ENCODE measurements around the gene MYH16. TPM values are rescaled to one million over a fixed set of nuclear protein-coding genes. Genes with fewer than 3 reads are reported as not detected.

The MYH16 gene
- total and polyA plus RNA-seq, 9 of the 15 experiments (the other 6 are each of a cell fraction or from before 2014, with no cell fraction given) = 0.09 TPM; not detected in 8

DNA sequence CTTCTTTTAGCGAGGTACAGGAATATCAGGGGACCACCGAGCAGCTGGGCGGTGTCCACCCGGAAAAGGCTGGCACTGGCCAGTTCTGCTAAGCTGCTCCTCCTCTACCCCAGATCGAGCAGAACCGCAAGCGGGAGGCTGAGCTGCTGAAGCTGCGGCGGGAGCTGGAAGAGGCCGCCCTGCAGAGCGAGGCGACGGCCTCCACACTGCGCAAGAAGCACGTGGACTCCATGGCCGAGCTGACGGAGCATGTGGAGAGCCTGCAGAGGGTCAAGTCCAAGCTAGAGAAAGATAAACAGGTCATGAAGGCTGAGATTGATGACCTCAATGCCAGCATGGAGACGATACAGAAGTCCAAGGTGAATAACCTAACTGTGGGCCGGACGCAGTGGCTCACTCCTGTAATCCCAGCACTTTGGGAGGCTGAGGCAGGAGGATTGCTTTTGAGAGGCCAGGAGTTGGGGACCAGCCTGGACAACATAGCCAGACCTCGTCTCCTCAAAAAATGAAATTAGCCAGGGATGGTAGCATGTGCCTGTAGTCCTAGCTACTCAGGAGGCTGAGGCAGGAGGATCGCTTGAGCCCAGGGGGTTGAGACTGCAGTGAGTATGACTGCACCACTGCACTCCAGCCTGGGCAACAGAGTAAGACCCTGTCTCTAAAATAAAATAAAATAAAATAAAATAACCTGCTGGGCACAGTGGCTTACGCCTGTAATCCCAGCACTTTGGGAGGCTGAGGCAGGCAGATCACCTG is 15.3 kb downstream of the MYH16 start (continued):
- TF ChIP-seq MGA (IDR thresholded peaks at IDR 0.05) (0 out of 2 replicates have a peak, but pooled peaks have one; percentile 45), RBM25 (IDR thresholded peaks at IDR 0.05; ENCODE audit: low read depth, low read length, severe bottlenecking) (peak; percentile 13), ZNF121 (CRISPR knock-in tag; conservative IDR thresholded peaks at IDR 0.05) (peak; percentile 62)
- TF ChIP-seq, protein P1, sequence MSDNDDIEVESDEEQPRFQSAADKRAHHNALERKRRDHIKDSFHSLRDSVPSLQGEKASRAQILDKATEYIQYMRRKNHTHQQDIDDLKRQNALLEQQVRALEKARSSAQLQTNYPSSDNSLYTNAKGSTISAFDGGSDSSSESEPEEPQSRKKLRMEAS (CRISPR knock-in tag; IDR thresholded peaks at IDR 0.05) = peak; percentile 52
- TF ChIP-seq, protein P2, sequence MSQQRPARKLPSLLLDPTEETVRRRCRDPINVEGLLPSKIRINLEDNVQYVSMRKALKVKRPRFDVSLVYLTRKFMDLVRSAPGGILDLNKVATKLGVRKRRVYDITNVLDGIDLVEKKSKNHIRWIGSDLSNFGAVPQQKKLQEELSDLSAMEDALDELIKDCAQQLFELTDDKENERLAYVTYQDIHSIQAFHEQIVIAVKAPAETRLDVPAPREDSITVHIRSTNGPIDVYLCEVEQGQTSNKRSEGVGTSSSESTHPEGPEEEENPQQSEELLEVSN (IDR thresholded peaks at IDR 0.05; ENCODE audit: borderline replicate concordance in 1 of 2, extremely low read depth in 1 of 2, insufficient read depth in 1 of 2, insufficient read length in 1 of 2, low read depth in 1 of 2, low read length in 1 of 2, poor library complexity in 1 of 2, severe bottlenecking in 1 of 2) = peak in 1 of 2 experiments; percentile 66

Measured in K562 (cell line).